GM12865 (cell line): ENCODE data around the gene ALDH3B1.

ENCODE experiments used
- DNase-seq: peaks from one replicate; pipeline ENCODE4 v3.0.0; 2010; ENCODE audit warnings: low read depth
- H3K4me3 ChIP-seq: 2 replicates; pipeline ENCODE4 v1.5.1; 2011; ENCODE audit warnings: mild to moderate bottlenecking, low read depth, low read length, control low read depth
- TF ChIP-seq, protein P1 (sequence below): IDR thresholded peaks from 2 replicates; pipeline ENCODE4 v1.5.1; 2011; ENCODE audit warnings: low read length, control low read depth, low read depth, inconsistent platforms; ENCODE audit not compliant: insufficient read depth; ENCODE audit errors: missing control alignments

The ALDH3B1 gene

DNA sequence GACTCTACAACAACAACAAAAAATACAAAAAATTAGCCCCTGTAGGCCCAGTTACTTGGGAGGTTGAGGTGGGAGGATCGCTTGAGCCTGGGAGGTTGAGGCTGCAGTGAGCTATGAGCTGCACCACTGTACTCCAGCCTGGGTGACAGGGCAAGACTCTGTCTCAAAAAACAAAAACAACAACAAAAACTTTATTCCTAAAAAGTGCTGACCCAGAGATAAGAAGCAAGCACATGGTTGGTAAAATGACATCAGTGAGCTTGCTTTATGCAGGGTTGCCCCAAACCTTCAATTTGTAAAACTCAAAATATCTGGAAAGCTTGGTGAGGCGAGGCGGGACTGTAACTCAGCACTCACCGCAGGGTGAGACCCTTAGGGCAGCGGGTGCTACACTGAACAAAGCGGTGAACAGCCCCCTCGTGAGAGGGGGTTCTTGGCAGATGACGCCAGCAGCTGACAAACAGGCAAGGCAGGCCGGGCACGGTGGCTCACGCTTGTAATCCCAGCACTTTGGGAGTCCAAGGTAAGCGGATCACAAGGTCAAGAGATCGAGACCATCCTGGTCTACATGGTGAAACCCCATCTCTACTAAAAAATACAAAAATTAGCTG is 25.2 kb downstream of the ALDH3B1 start:
- DNase-seq = no peak

DNA sequence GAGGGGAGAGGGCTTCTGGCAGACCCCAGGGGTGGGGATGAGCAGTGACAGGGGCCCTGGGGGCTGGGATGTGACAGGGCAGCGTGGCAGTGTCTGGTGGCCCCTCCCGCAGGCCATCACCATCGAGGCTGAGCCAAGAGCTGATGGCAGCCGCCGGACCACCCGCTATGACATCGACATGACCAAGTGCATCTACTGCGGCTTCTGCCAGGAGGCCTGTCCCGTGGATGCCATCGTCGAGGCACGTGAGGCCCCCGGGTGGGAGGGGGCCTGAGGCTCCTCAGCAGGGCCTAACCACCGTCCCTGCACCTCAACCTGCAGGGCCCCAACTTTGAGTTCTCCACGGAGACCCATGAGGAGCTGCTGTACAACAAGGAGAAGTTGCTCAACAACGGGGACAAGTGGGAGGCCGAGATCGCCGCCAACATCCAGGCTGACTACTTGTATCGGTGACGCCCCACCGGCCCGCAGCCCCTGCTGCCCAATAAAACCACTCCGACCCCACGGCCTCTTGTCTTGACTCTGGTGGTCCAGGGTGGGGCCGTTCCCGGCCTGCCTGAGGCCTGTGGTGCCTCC is 26.1 kb downstream of the ALDH3B1 start:
- TF ChIP-seq, protein P1, sequence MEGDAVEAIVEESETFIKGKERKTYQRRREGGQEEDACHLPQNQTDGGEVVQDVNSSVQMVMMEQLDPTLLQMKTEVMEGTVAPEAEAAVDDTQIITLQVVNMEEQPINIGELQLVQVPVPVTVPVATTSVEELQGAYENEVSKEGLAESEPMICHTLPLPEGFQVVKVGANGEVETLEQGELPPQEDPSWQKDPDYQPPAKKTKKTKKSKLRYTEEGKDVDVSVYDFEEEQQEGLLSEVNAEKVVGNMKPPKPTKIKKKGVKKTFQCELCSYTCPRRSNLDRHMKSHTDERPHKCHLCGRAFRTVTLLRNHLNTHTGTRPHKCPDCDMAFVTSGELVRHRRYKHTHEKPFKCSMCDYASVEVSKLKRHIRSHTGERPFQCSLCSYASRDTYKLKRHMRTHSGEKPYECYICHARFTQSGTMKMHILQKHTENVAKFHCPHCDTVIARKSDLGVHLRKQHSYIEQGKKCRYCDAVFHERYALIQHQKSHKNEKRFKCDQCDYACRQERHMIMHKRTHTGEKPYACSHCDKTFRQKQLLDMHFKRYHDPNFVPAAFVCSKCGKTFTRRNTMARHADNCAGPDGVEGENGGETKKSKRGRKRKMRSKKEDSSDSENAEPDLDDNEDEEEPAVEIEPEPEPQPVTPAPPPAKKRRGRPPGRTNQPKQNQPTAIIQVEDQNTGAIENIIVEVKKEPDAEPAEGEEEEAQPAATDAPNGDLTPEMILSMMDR = no peak
- no peak overlapping the region for H3K4me3 ChIP-seq

More for the DNA sequence above, 25.2 kb downstream of the ALDH3B1 start:
- H3K4me3 ChIP-seq = no peak overlapping the region
- TF ChIP-seq, protein P1 = no peak

DNA sequence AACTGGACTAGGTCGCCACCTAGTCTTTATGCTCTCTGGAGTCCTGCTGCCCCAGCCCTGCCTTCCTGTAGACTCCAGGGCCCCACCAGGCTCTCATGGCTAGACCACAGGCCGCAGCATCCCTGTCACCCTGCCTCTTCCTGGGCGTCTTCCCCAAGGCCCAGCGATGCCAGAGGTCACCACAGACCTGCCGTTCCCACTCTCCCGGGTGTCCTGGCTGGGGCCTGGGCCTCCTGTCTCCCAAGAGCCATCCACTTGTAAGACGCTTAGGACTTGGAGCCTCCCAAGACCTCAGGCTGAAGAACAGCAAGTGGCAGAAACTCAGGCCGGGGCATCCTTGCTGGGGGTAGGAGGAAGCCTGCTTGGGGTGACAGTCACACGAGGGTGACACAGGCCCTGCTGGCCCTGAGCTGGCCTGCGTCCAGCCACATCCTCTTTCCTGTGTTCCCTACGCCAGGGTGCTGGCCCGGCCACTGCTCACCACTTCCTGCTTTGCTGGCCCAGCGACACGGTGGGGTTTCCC is 26.7 kb downstream of the ALDH3B1 start:
- H3K4me3 ChIP-seq = no peak overlapping the region
- TF ChIP-seq, protein P1 = no peak
- no peak for DNase-seq

More for the DNA sequence above, 26.1 kb downstream of the ALDH3B1 start:
- DNase-seq = no peak

DNA sequence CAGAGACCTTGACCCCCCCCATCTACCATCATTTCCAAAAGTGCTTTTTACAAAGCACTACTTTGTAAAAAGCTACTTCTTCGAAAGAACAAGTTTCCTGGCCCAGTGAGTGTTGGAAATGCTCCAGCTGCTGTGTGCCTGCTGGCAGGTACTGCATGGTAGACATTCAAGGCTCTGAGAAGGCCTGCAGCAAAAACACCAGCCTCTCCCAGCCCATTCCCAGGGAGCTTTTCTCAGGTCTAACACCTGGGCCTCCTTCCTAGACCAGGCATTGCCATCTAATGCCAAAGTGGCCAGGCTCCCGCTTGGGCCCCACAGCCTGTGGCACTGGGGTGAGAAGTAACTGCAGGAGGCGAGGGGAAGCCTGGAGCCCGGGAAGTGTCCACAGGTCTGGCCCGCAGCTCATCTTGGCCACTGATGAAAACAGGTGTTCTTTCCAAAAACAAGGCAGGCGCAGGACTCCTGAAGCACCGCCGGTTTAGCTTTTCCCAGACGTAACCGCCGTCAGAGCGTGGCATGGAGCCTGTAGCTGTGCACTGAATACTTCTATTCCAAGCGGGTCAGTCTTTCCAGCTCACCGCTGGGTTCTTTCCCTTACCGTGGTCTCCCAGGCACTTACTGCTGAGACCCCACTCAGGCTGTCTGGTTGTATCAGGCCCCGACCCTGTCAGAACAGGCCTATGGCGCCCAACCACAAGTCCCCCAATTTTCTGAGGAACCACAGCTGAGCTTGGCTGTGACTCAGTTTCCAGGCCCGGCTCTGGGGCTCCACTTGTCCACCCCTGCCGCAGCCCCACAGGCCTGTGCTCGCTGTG is 27.5 kb downstream of the ALDH3B1 start:
- TF ChIP-seq, protein P1 = no peak
- H3K4me3 ChIP-seq = no peak overlapping the region
- DNase-seq = no peak

DNA sequence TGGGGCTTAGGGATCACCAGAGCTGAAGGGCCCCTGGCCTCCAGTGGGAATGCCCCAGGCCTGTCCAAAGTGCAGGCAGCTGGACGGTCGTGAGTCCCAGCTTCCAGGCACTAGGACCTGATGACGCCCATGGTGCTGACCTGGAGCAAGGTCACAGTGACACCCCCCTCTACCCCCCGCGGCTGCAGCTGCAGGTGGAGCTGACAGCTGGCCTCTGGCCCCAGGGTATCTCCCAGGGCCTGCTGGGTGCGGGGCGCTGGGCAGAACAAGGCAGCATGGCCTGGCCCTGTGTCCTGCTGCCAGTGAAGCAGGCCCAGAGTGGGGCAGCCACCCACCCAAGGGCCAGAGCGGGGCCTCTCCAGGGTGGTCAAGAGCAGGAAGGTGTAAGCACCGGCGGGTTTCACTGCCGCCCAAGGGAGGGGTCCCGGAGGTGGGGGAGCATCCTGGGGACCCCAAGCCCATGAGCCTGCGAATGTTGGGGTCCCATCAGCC is 28.1 kb downstream of the ALDH3B1 start:
- TF ChIP-seq, protein P1 = no peak
- peak overlapping the region; percentile 93 for H3K4me3 ChIP-seq
- DNase-seq = no peak

DNA sequence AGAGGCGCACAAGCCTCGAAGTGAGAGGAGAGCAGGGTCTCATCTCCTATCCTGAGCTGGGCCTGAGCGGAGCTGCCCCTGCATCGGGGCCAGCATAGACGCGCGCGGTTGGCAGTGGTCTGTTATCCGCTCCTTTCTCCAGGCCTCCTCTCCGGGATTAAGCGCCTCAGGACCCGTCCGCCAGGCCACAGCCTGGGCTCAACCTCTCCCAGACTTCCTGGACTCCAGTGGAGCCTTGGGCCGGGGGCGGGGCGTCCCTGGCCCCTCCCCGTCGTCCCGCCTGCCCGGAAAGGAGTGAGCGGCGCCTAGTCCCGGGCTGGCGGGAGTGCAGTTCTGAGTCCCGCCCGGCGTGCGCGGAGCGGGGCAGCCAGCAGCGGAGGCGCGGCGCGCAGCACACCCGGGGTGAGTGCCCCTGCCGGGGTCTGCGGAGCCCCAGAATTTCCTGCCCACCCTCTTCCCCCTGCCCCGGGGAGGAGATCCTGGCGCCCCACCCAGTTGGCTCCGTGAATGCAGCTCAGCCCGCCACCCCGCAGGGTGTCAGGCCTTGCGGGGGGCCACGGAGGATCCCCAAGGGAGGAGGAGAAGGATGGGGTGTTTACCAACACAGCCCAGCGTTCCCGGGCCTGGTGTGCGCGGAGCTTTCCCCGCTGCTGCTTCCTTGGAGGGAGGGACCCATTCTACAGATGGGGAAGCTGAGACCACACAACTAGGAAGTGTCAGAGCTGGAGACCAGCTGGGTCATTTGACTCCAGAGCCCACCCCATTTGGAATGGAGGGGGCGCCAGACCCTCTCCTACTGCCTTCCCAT is 28.8 kb downstream of the ALDH3B1 start, which contains the start of gene TCIRG1:
TSS of gene TCIRG1 (plus strand) at position 308 of the 808 bp plus-strand sequence. CDS start 2,247 bp downstream, outside the sequence.
- TF ChIP-seq, protein P1 = no peak
- DNase-seq = peak; percentile 84
- peak within 1 kb of the TSS; percentile 93 for H3K4me3 ChIP-seq
